ENCODE data around the gene SHH.

SHH gene

GRCh38 chr7:155791836-155792235, 20.4 kb downstream of the SHH start:
- no peaks in the 10 kb centered on the region; the same call in 1 of the 2 replicates for H3F3A ChIP-seq (ENCODE audit: control insufficient read depth, insufficient read depth)
- peaks cover 5% of the 10 kb centered on the region; the same call in 1 of the 2 replicates for H3K27me3 ChIP-seq (ENCODE audit: control insufficient read depth, low read length)
- TF ChIP-seq EZH2phosphoT487 (IDR thresholded peaks at IDR 0.05; ENCODE audit: borderline replicate concordance, low read length): no peak
- TF ChIP-seq CTCF (IDR thresholded peaks at IDR 0.05; ENCODE audit: low read depth, low read length, poor library complexity, severe bottlenecking): no peak
- peaks cover 10% of the 10 kb centered on the region; the same call in 1 of the 2 replicates for H3K9me3 ChIP-seq (ENCODE audit: control insufficient read depth, insufficient read depth, low read length)
- H3K36me3 ChIP-seq (ENCODE audit: control insufficient read depth, low read length): no peaks in the 10 kb centered on the region
- H3K9me2 ChIP-seq (replicated peaks; ENCODE audit: control insufficient read depth, low read length): no peaks in the 10 kb centered on the region
- no peak overlapping the region for H3K4me2 ChIP-seq (ENCODE audit: low read length)
- H4K20me1 ChIP-seq (ENCODE audit: control insufficient read depth, insufficient read depth, low read depth, low read length): no peaks in the 10 kb centered on the region
- no peaks in the 10 kb centered on the region for H3K79me2 ChIP-seq (ENCODE audit: control insufficient read depth, low read length)
- no peaks in the 10 kb centered on the region for H3K4me1 ChIP-seq (ENCODE audit: control insufficient read depth, low read length)
- no peak overlapping the region for H3K27ac ChIP-seq (ENCODE audit: low read depth, low read length)
- H3K4me3 ChIP-seq (ENCODE audit: low read length): no peak overlapping the region

- H3K27ac ChIP-seq (ENCODE audit: low read depth, low read length): no peak overlapping the region
- no peaks in the 10 kb centered on the region for H3K9me2 ChIP-seq (replicated peaks; ENCODE audit: control insufficient read depth, low read length)
- no peaks in the 10 kb centered on the region for H4K20me1 ChIP-seq (ENCODE audit: control insufficient read depth, insufficient read depth, low read depth, low read length)
- no peaks in the 10 kb centered on the region for H3K79me2 ChIP-seq (ENCODE audit: control insufficient read depth, low read length)
- no peak overlapping the region for H3K4me2 ChIP-seq (ENCODE audit: low read length)
- H3F3A ChIP-seq (ENCODE audit: control insufficient read depth, insufficient read depth): peaks cover 3% of the 10 kb centered on the region; the same call in 1 of the 2 replicates
- H3K4me1 ChIP-seq (ENCODE audit: control insufficient read depth, low read length): no peaks in the 10 kb centered on the region
- TF ChIP-seq EZH2phosphoT487 (IDR thresholded peaks at IDR 0.05; ENCODE audit: borderline replicate concordance, low read length): no peak
- no peak for TF ChIP-seq CTCF (IDR thresholded peaks at IDR 0.05; ENCODE audit: low read depth, low read length, poor library complexity, severe bottlenecking)
- no peak overlapping the region for H3K4me3 ChIP-seq (ENCODE audit: low read length)
- peaks cover 6% of the 10 kb centered on the region; the same call in 1 of the 2 replicates for H3K27me3 ChIP-seq (ENCODE audit: control insufficient read depth, low read length)
- H3K9me3 ChIP-seq (ENCODE audit: control insufficient read depth, insufficient read depth, low read length): peaks cover 10% of the 10 kb centered on the region; the same call in 1 of the 2 replicates
- no peaks in the 10 kb centered on the region for H3K36me3 ChIP-seq (ENCODE audit: control insufficient read depth, low read length)
Measured at GRCh38 chr7:155791214-155791737, 21.0 kb downstream of the SHH start.

GRCh38 chr7:155790666-155791065, 21.6 kb downstream of the SHH start:
- Histone ChIP-seq H3K9me2 (replicated peaks; ENCODE audit: control insufficient read depth, low read length) (no peaks in the 10 kb centered on the region), H3K27me3 (ENCODE audit: control insufficient read depth, low read length) (peaks cover 6% of the 10 kb centered on the region; the same call in 1 of the 2 replicates), H3K36me3 (ENCODE audit: control insufficient read depth, low read length) (no peaks in the 10 kb centered on the region), H3K4me3 (ENCODE audit: low read length) (no peak overlapping the region), H3K9me3 (ENCODE audit: control insufficient read depth, insufficient read depth, low read length) (peaks cover 10% of the 10 kb centered on the region; the same call in 1 of the 2 replicates), H4K20me1 (ENCODE audit: control insufficient read depth, insufficient read depth, low read depth, low read length) (no peaks in the 10 kb centered on the region), H3K27ac (ENCODE audit: low read depth, low read length) (no peak overlapping the region), H3K4me2 (ENCODE audit: low read length) (no peak overlapping the region), H3K4me1 (ENCODE audit: control insufficient read depth, low read length) (no peaks in the 10 kb centered on the region), H3K79me2 (ENCODE audit: control insufficient read depth, low read length) (no peaks in the 10 kb centered on the region), H3F3A (ENCODE audit: control insufficient read depth, insufficient read depth) (peaks cover 8% of the 10 kb centered on the region; the same call in 1 of the 2 replicates)
- TF ChIP-seq EZH2phosphoT487 (IDR thresholded peaks at IDR 0.05; ENCODE audit: borderline replicate concordance, low read length) (no peak), CTCF (IDR thresholded peaks at IDR 0.05; ENCODE audit: low read depth, low read length, poor library complexity, severe bottlenecking) (no peak)
